HEK293T (cell line): ENCODE measurements around the gene TBC1D24.

Experiments used
- CTBP1 ChIP-seq: fragments of 450-650 bp; IDR thresholded peaks from 2 replicates; pipeline ENCODE4 v1.6.1; 2016; ENCODE audit warnings: borderline replicate concordance
- ELF4 ChIP-seq: fragments of 450-650 bp; IDR thresholded peaks from 2 replicates; pipeline ENCODE4 v1.6.1; 2017; ENCODE audit warnings: antibody characterized with exemption
- FOXM1 ChIP-seq: fragments of 450-650 bp; IDR thresholded peaks from 2 replicates; pipeline ENCODE4 v1.6.1; 2017; ENCODE audit warnings: mild to moderate bottlenecking, borderline replicate concordance
- SUZ12 ChIP-seq: fragments of 450-650 bp; IDR thresholded peaks from 2 replicates; pipeline ENCODE4 v1.6.1; 2016; ENCODE audit warnings: mild to moderate bottlenecking
- ZNF384 ChIP-seq: fragments of 450-650 bp; IDR thresholded peaks from 2 replicates; pipeline ENCODE4 v1.6.1; 2016

DNA sequence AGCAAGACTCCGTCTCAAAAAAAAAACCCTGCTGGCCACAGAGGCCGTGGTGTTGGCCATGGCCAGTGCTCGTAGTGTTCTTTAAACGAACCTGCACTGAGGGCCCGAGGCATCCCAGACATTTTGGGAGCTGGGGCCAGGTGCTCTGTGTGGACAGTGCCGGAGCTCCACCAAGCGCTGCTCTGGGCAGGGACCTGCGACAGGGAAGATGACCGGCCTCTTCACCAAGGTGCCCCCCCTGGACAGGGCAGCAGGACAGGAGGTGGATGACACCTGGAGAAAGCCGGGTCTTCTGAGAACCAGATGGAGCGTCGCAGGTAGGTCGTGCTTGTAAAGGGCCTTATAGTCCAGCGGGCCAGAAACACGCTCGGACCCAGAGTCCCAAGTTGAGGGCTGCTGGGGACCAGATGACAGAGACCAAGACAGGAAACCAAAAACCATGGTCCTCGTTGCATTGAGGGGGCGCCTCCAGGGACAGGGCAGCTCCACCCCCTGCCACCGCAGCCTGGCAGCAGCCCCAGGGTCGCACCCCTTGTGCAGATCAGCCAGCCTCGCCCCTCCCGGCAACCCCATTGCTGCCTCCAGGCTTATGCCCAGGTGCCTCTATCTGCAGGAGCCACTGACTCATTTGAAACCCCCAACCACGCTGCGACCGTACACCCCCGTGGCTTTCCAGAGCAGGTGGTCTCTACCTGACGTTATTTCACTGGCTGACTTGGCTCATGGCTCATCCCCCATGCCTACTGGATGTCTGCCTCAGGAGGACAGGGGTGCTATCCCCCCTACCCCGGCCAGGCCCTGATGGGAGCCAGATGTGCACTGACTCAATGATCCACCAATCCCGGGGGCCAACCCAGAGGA is 8.0 kb upstream of the TBC1D24 start:
- TF ChIP-seq ELF4, result no peak
- TF ChIP-seq SUZ12, result no peak
- no peak for TF ChIP-seq ZNF384
- no peak for TF ChIP-seq FOXM1
- no peak for TF ChIP-seq CTBP1
